Liver (tissue), 9 donors: ENCODE data around the gene TNS1. TPM values are rescaled to one million over a fixed set of nuclear protein-coding genes. Genes with fewer than 3 reads are reported as not detected.

Experiments
- DNase-seq: peaks from one replicate; pipeline ENCODE4 v3.0.0-alpha.2; 2017; ENCODE audit warnings: low spot score
- H3K27ac ChIP-seq, 2 donors: one replicate each; pipeline ENCODE4 v1.7.0; 2013; ENCODE audit warnings: inconsistent platforms in 2 of 2, low read length in 2 of 2, control low read depth in 1 of 2, low read depth in 1 of 2, mild to moderate bottlenecking in 1 of 2
- H3K27me3 ChIP-seq, 4 donors: one replicate each; pipeline versions ENCODE4 v1.6.1 to v1.7.0; 2013; ENCODE audit warnings: low read length in 3 of 4, inconsistent platforms in 1 of 4, mild to moderate bottlenecking in 1 of 4, moderate library complexity in 1 of 4; ENCODE audit not compliant: control insufficient read depth in 4 of 4, insufficient read depth in 4 of 4
- H3K36me3 ChIP-seq, 4 donors: one replicate each; pipeline versions ENCODE4 v1.6.1 to v1.7.0; 2013; ENCODE audit warnings: low read length in 3 of 4, mild to moderate bottlenecking in 3 of 4, low read depth in 1 of 4, moderate library complexity in 1 of 4; ENCODE audit not compliant: control insufficient read depth in 4 of 4, insufficient read depth in 3 of 4
- H3K4me1 ChIP-seq, 4 donors: one replicate each; pipeline versions ENCODE4 v1.6.1 to v1.7.0; 2013; ENCODE audit warnings: low read length in 3 of 4, mild to moderate bottlenecking in 3 of 4, moderate library complexity in 1 of 4; ENCODE audit not compliant: control insufficient read depth in 4 of 4, insufficient read depth in 4 of 4
- H3K4me3 ChIP-seq, 3 donors: one replicate each; pipeline versions ENCODE4 v1.6.1 to v1.7.0; 2013; ENCODE audit warnings: low read length in 3 of 3, control low read depth in 1 of 3, low read depth in 1 of 3, mild to moderate bottlenecking in 1 of 3
- H3K9ac ChIP-seq, 2 donors: one replicate each; pipeline ENCODE4 v1.7.0; 2013; ENCODE audit warnings: low read length in 2 of 2, mild to moderate bottlenecking in 2 of 2, moderate library complexity in 2 of 2, control low read depth in 1 of 2, low read depth in 1 of 2
- H3K9me3 ChIP-seq, 4 donors: one replicate each; pipeline versions ENCODE4 v1.6.1 to v1.7.0; 2013; ENCODE audit warnings: low read length in 3 of 4; ENCODE audit not compliant: control insufficient read depth in 4 of 4
- ATF3 ChIP-seq: IDR thresholded peaks from 2 replicates; pipeline ENCODE4 v1.6.1; 2016; ENCODE audit warnings: antibody characterized with exemption
- EGR1 ChIP-seq, 2 donors: IDR thresholded peaks; 2 replicates each; pipeline ENCODE4 v1.6.1; 2016 to 2018; ENCODE audit warnings: antibody characterized with exemption in 2 of 2, low read depth in 2 of 2
- FOXA1 ChIP-seq: IDR thresholded peaks from 2 replicates; pipeline ENCODE4 v1.6.1; 2016; ENCODE audit warnings: antibody characterized with exemption
- GABPA ChIP-seq, 2 donors: IDR thresholded peaks in 1 of 2; conservative IDR thresholded peaks in 1 of 2; 2 replicates each; pipeline ENCODE4 v1.6.1; 2016; ENCODE audit warnings: antibody characterized with exemption in 2 of 2, mild to moderate bottlenecking in 1 of 2, moderate library complexity in 1 of 2
- HNF4G ChIP-seq: IDR thresholded peaks from 2 replicates; pipeline ENCODE4 v1.6.1; 2016; ENCODE audit warnings: antibody characterized with exemption
- JUND ChIP-seq, 2 donors: IDR thresholded peaks; 2 replicates each; pipeline ENCODE4 v1.6.1; 2016; ENCODE audit warnings: antibody characterized with exemption in 2 of 2
- MAX ChIP-seq: IDR thresholded peaks from 2 replicates; pipeline ENCODE4 v1.6.1; 2016; ENCODE audit warnings: antibody characterized with exemption
- NR2F2 ChIP-seq: IDR thresholded peaks from 2 replicates; pipeline ENCODE4 v1.6.1; 2016; ENCODE audit warnings: antibody characterized with exemption
- RAD21 ChIP-seq, 2 donors: IDR thresholded peaks; 2 replicates each; pipeline ENCODE4 v1.6.1; 2016; ENCODE audit warnings: antibody characterized with exemption in 2 of 2, mild to moderate bottlenecking in 2 of 2
- REST ChIP-seq: IDR thresholded peaks from 2 replicates; pipeline ENCODE4 v1.6.1; 2016; ENCODE audit warnings: antibody characterized with exemption, mild to moderate bottlenecking
- RXRA ChIP-seq, 2 donors: IDR thresholded peaks; 2 replicates each; pipeline ENCODE4 v1.6.1; 2017 to 2018; ENCODE audit warnings: antibody characterized with exemption in 2 of 2, mild to moderate bottlenecking in 1 of 2
- YY1 ChIP-seq: IDR thresholded peaks from 2 replicates; pipeline ENCODE4 v1.6.1; 2016; ENCODE audit warnings: antibody characterized with exemption, mild to moderate bottlenecking
- ZBTB33 ChIP-seq: IDR thresholded peaks from 2 replicates; pipeline ENCODE4 v1.6.1; 2016; ENCODE audit warnings: antibody characterized with exemption
- WGBS: extraction: QIAGEN DNeasy Blood & Tissue Kit; methylation state at CpG from one replicate; pipeline ENCODE4 v1.1.7; 2013; 5-methylcytosine and 5-hydroxymethylcytosine counted together
- polyA plus RNA-seq, 2 donors: library from polyadenylated mRNA; stranded (reverse) in 1 of 2; unstranded in 1 of 2; fragments of 200-250 nt in 1 of 2; fragments of >200 nt in 1 of 2; fragmentation: Nextera tagmentation in 1 of 2; extraction: Ambion mirVana in 1 of 2; gene quantifications; one replicate each; pipeline versions ENCODE4 v1.2.1 to v1.2.3, GENCODE V29; 2013 to 2015
- total RNA-seq, 2 donors: library from RNA; depleted of rRNA; stranded (reverse); fragments of >200 nt; gene quantifications; one replicate each; pipeline ENCODE4 v1.2.3, GENCODE V29; 2014
- donor health status: healthy.
- donor health status: healthy.
- donor health status: healthy.
- donor health status: healthy.
- donor health status: healthy.

The TNS1 gene
- total and polyA plus RNA-seq, 4 donors = 16.3 to 128 (median 57.3) TPM

- no peaks in the 10 kb centered on the region for H3K27me3 ChIP-seq
- H3K9me3 ChIP-seq = no peaks in the 10 kb centered on the region
- H3K27ac ChIP-seq = no peak overlapping the region
- no peak overlapping the region for H3K4me3 ChIP-seq
- no peak overlapping the region for H3K9ac ChIP-seq
- WGBS = 58% methylated on average over 3 of the region's 3 CpGs
- TF ChIP-seq RAD21 (IDR thresholded peaks at IDR 0.05) = no peak
- no peak for TF ChIP-seq RXRA (IDR thresholded peaks at IDR 0.05)
- no peak for TF ChIP-seq EGR1 (IDR thresholded peaks at IDR 0.05; ENCODE audit: low read depth in 2 of 2)
- TF ChIP-seq YY1 = no peak
- TF ChIP-seq MAX = no peak
- no peak for TF ChIP-seq ZBTB33
- TF ChIP-seq FOXA1 = no peak
- no peak for TF ChIP-seq GABPA (IDR thresholded peaks at IDR 0.05 in 1 of 2, conservative IDR thresholded peaks at IDR 0.05 in 1 of 2)
- no peak for TF ChIP-seq JUND (IDR thresholded peaks at IDR 0.05)
- H3K36me3 ChIP-seq = peaks cover 12 to 49% (median 30%) of the 10 kb centered on the region in 4 donors
- DNase-seq = no peak
- peaks cover 0 to 12% (median 4%) of the 10 kb centered on the region in 4 donors for H3K4me1 ChIP-seq
Measured at GRCh38 chr2:217803653-217803960, 199.2 kb downstream of the TNS1 start.

- peaks cover 7 to 43% (median 26%) of the 10 kb centered on the region in 4 donors for H3K36me3 ChIP-seq
- 92% methylated on average over 7 of the region's 7 CpGs for WGBS
Measured at GRCh38 chr2:217802876-217803652, 199.7 kb downstream of the TNS1 start.

GRCh38 chr2:217802266-217802665 is 200.5 kb downstream of the TNS1 start:
- H3K4me3 ChIP-seq = no peak overlapping the region
- H3K4me1 ChIP-seq = peaks cover 0 to 9% (median 4%) of the 10 kb centered on the region in 4 donors
- WGBS = 82% methylated on average over 4 of the region's 4 CpGs
- H3K36me3 ChIP-seq = peaks cover 5 to 36% (median 19%) of the 10 kb centered on the region in 4 donors
- H3K27me3 ChIP-seq = no peaks in the 10 kb centered on the region
- DNase-seq = no peak
- no peak overlapping the region for H3K9ac ChIP-seq
- no peak overlapping the region for H3K27ac ChIP-seq
- H3K9me3 ChIP-seq = no peaks in the 10 kb centered on the region
- TF ChIP-seq EGR1 (IDR thresholded peaks at IDR 0.05; ENCODE audit: low read depth in 2 of 2) (no peak), HNF4G (no peak), ZBTB33 (no peak), RAD21 (IDR thresholded peaks at IDR 0.05) (no peak), NR2F2 (no peak), GABPA (IDR thresholded peaks at IDR 0.05 in 1 of 2, conservative IDR thresholded peaks at IDR 0.05 in 1 of 2) (no peak), MAX (no peak), REST (no peak)

More at GRCh38 chr2:217802876-217803652, 199.7 kb downstream of the TNS1 start:
- DNase-seq = no peak
- no peak overlapping the region for H3K4me3 ChIP-seq
- no peak overlapping the region for H3K9ac ChIP-seq
- no peak overlapping the region for H3K27ac ChIP-seq
- no peaks in the 10 kb centered on the region for H3K27me3 ChIP-seq
- peaks cover 0 to 9% (median 4%) of the 10 kb centered on the region in 4 donors for H3K4me1 ChIP-seq
- TF ChIP-seq YY1 (no peak), EGR1 (IDR thresholded peaks at IDR 0.05; ENCODE audit: low read depth in 2 of 2) (no peak), MAX (no peak), RAD21 (IDR thresholded peaks at IDR 0.05) (no peak), ATF3 (no peak), RXRA (IDR thresholded peaks at IDR 0.05) (no peak), GABPA (IDR thresholded peaks at IDR 0.05 in 1 of 2, conservative IDR thresholded peaks at IDR 0.05 in 1 of 2) (no peak)
- no peaks in the 10 kb centered on the region for H3K9me3 ChIP-seq
